A549 treated with GW870086 at 1 μM for 4 hours (cell line): ENCODE results near the gene ELF1. TPM values are rescaled to one million over a fixed set of nuclear protein-coding genes. Genes with fewer than 3 reads are reported as not detected.

Source experiments
- total RNA-seq: library from RNA; stranded (reverse); fragments of 200-300 nt; extraction: Qiagen RNA extraction; gene quantifications from 5 replicates; pipeline ENCODE4 v1.2.3, GENCODE V29; 2022; ENCODE audit warnings: low read depth

The ELF1 gene
- total RNA-seq, result 29.8 to 39.5 TPM (median 36.8 TPM) in 5 replicates

DNA sequence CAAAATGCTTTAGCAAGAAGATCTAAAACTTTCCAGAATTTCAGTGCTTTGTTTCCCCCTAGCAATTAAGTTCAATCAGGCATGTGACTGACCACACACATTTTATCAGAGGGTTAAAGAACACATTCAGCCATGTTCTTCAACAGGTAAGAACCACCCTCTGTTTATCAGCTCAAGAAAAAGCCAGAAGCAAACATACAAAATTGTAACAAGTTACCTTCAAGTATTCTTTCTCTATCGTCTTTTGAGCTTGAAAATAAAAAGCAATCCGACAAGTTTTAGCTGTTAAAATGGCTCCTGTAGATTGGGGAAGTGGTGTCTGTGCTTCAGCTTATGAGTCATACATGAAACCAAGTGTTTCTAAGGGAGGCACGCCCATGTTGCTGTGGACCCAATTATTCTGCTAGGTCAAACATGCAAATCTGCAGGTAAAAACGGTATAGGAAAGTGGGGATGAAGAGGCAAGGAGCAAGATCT is at the start of gene ELF1:
Gene ELF1 (minus strand): TSS at position 306 of the 477 bp plus-strand sequence. CDS start 37,262 bp downstream, outside the sequence.

DNA sequence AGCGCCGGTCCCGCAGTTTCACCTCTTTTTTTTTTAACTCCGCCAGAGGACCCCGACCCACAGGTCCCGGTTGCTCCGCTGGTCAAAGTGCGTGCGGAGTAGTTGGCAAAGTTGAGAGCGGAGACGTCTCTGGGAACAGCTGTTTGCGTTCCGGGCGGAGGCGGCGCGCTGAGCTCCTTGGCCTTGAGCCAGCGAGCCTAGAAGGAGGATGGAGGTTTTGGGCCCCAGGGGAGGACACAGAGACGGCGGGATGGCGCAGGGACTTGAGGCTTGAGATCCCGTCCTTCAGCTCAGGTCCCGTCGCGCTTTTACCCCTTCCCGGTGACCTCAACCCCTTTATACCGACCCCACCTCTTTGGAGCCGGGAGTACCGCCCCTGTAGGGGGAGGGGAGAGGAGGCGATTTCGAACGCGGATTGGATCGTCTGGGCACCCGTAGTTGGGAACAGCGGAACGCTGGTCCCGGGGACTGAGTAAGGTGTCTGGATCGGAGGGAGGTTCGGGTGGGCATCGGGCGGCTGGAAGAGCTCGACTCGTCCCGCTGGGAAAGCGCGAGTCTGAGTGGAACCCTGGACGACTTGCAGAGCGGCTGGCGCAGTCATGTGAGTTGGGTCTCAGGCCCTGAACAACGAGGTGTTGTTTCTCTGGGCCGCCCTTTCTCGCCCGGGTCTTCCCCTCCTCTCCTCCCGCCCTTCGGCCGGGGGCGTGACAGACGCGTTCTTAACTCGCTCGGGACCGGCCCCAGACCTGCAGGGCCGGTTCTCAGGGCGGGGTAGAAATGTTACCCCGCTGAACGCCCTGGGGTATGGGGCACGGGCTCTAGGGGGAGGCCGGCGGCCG is 42.2 kb upstream of the ELF1 start, which contains the start of gene WBP4:
Gene WBP4 (plus strand): TSS at position 435 of the 839 bp plus-strand sequence. CDS start 165 bp downstream, at position 600.

Other genes with a start within 250 kb of the ELF1 start
- gene MRPS31, start 248.1 kb downstream of the ELF1 start, total RNA-seq, result 13.6 to 14.7 TPM (median 14.3 TPM) in 5 replicates
- gene SLC25A15, start 229.7 kb downstream of the ELF1 start, total RNA-seq, result 15.8 to 19.5 TPM (median 17.7 TPM) in 5 replicates
- gene WBP4, start 42.2 kb upstream of the ELF1 start, total RNA-seq, result 7.8 to 10.4 TPM (median 8.1 TPM) in 5 replicates
- gene KBTBD6, start 113.5 kb upstream of the ELF1 start, total RNA-seq, result 3.8 to 5.8 TPM (median 5.0 TPM) in 5 replicates
- gene KBTBD7, start 175.3 kb upstream of the ELF1 start, total RNA-seq, result 2.0 to 2.8 TPM (median 2.4 TPM) in 5 replicates
- 4.2 to 7.2 TPM (median 5.8 TPM) in 5 replicates for gene MTRF1, start 244.3 kb upstream of the ELF1 start, total RNA-seq